OCI-M2 (cell line): ENCODE results near the gene JPT1.

Experiments used
- DNase-seq: peaks from one replicate; lab custom pipeline; 2025; ENCODE audit not compliant: unreplicated experiment; lab: John Stamatoyannopoulos, UW

The JPT1 gene

DNA sequence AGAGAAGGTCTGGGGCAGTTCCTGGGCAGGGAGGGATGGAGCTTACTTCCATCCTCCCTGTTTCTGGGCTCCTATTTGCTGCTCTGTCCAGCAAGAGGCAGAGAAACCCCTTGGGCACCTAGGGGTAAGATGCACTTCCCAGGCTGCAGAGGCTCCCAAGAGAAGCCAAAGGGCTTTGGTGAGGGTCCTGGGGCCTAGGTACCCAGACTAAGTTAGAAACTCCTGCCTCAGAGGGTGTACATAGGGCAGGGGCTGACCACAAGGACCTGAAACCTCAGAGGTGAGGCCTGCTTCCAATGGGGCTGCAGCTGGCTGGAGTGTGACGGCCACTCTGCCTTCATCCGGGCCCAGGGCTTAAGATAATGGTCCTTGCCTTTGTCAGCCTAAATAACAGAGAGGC, 46.1 kb downstream of the JPT1 start:
- no peak for DNase-seq

- DNase-seq = no peak
Observed at GRCh38 chr17:75105126-75106080, 48.9 kb downstream of the JPT1 start.

GRCh38 chr17:75103601-75104554, 50.4 kb downstream of the JPT1 start:
- DNase-seq = no peak

GRCh38 chr17:75102385-75102821, 51.9 kb downstream of the JPT1 start:
- DNase-seq = no peak

DNA sequence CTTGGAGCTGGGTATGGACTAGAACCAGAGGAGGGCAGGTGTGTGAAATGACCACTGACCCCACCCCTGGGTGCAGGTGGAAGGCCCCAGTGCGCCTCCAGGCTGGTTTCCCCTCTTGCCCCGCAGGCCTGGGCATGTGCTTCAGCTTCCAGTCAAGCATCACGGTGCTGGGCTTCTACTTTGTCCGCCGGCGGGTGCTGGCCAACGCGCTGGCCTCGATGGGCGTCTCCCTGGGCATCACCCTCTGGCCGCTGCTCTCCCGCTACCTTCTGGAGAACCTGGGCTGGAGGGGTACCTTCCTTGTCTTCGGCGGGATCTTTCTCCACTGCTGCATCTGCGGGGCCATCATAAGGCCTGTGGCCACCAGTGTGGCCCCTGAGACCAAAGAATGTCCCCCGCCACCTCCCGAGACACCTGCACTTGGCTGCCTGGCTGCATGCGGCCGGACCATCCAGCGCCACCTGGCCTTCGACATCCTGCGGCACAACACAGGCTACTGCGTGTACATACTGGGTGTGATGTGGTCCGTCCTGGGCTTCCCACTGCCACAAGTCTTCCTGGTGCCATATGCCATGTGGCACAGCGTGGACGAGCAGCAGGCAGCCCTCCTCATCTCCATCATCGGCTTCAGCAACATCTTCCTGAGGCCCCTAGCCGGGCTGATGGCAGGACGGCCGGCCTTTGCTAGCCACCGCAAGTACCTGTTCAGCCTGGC, 54.3 kb downstream of the JPT1 start:
- no peak for DNase-seq

DNA sequence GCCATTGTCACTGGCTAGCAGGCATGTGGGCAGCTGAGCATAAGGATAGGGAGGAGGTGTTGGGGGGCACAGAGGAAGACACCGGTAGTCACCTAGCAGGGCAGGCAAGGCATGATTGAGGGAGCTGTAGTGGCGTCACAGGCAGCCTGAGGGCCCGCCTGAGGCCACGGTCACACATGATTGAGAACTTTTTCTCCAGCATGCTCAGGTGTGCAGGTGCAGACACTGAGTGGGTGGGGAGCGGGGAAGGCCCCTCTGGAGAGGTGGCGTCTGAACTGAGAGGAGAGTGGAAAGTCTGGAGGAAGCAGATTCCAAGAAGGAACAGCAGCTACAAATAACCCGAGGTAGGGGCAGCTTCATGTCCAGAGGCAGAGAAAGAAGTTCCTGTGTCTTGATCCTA, 55.5 kb downstream of the JPT1 start:
- DNase-seq = no peak

DNA sequence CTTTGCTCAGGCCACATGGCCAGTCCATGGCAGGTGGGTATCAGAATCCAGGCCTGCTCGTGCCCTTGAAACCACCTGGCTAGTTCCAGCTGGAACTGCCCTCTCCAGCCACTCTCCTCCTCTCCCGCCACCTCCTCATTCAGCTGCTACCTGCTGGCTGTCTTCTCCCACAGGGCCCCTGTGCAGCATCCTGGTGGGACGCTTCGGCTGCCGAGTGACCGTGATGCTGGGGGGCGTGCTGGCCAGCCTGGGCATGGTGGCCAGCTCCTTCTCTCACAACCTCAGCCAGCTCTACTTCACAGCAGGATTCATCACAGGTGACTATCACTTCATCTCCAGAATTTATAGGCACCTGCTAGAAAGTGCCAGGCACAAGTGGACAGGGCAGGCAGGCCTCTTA, 56.4 kb downstream of the JPT1 start:
- DNase-seq = no peak

DNA sequence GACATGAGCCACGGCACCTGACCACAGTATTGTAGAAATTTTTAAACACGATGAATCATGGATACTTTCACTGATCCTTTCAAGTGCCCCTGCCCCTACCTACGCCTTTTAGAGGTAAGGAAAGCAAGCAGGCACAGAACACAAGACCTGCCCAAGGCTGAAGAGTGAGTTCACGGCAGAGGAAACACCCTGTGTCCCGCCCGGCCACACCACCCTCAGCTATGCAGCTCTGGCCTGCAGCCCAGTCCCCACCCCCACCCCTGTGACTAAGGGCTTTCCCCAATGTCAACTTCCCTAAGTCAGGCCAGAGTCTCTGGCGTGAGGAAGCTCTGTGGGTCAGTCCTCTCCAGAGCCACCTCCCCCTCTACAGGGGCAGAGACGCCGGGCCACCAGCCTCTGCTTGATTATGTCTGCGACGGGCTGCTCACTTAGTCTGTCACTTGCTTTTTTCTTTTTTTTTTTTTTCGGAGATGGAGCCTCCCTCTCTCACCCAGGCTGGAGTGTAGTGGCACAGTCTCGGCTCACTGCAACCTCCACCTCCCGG, 58.2 kb downstream of the JPT1 start:
- no peak for DNase-seq

GRCh38 chr17:75094871-75095399, 59.4 kb downstream of the JPT1 start:
- DNase-seq = no peak

- DNase-seq = no peak
Observed at GRCh38 chr17:75093548-75094158, 60.7 kb downstream of the JPT1 start.

GRCh38 chr17:75091855-75092327, 62.4 kb downstream of the JPT1 start:
- DNase-seq = no peak

GRCh38 chr17:75090871-75091854, 63.1 kb downstream of the JPT1 start:
- DNase-seq = no peak

DNA sequence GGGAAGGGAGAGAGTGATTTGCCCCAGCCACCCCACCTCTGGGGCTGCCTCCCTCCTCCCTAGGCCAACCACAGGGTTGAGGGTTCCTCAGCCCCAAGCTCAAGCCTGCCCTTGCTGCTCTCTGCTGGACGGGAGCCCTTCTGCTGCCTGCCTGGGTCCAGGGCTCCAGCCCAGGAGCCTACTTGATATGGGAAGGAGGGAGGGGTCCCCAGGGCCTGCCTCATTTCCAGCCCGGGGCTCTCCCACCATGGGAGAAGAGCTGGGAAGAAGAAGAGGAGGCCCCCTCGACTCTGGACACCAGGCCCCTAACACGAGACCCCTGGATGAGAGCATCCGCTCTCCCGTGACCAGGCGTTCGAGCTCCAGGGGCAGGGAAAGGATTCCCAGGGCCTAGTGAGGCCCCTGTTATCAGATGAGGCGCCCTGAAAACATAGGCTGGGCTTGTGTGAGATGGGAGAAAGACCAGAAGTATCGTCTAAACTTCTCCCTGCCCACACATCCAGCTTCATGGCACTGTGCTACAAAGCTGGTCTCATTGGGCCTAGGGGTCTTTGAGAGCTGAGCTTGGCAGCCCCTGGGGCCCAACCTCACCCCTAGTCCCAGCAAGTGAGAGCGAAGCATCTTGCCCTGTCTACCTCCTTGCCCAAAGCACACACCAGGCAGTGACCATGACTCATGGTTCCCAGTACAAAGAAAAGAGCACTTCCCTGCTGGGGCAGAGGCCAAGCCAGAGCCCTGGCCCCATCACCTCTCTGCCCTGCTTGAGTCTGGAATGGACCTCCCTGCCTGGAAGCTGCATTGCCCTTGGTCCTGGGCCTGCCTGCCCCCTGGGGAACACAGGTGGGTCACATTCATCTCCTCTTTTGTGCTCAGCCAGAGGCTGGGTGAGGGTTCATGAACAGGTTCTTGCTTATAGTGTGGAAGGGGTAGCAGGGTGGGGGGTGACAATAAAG, 65.6 kb downstream of the JPT1 start:
- DNase-seq = no peak

DNA sequence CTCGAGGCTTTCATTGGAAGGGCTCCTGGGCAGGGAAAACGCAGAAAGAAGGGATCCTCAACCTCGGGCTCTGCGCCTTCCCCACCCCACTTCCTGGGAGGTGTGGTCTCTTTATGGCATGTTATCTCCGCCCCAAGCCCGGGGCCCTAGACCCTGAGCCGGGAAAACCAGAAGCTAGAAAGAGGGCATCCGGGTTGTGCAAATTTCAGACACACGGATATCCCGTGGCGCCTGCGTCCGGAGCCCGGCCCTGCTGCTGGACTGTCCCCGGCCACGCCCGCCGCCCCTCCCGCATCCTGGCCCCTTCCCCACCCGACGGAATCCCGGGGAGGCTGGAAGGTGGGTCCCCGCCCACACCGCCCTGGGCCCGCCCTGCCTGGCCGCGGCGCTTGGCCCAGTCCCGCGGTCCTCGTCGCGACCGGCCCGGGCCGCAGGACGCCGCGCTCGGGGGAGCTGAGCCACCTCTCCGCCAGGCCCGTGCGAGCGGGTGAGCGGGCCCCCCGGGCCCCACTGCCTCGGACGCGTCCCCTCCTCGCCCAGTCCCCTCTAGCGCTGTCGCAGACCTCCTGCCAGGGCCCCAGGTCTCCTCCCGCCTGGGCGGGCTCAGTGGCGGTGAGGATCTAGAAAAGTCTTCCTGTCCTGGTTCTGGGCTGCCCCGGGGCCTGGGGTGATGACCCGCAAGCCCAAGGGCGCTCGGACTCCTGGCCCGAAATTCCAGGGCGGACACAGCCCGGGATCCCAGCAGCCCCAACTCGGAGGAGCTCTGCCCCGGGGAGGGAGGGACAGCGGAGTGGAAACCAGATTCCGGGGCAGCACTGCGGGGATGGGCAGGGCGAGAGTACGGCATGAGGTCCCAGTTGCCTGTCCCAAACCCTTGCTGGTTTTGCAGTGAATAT, 66.5 kb downstream of the JPT1 start, which contains the start of gene SLC16A5:
Gene SLC16A5 (plus strand): TSS at position 397 of the 896 bp plus-strand sequence. CDS start 5,683 bp downstream, outside the sequence.
- no peak for DNase-seq

GRCh38 chr17:75087182-75087557, 67.1 kb downstream of the JPT1 start:
- no peak for DNase-seq

DNA sequence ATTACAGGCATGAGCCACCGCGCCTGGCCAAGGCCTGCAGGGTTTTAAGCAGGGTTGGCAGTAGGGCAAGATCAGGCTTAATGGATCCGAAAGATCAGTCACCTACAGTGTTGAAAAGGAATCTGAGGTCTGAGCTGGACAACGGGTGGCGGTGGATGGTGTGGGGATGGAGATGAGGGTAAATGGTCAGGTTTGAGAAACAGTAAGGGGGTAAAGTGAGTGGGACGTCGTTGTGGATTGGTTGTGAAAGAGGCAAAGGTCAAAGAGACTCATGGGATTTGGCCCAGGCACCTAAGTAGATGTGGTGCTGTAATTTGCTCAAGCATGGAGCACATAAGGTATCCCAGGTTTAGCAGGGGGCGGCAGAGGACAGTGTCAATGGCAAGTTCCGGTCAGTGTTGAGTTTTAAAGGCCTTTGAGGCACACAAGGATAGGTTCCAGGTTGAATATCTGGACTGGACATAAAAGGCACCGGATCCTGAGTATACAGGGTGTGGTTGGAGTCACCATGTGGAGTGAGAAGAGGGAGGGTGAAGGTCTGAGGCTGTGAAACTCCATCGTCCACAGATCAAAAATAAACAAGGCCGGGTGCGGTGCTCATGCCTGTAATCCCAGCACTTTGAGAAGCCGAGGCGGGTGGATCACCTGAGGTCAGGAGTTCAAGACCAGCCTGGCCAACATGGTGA, 67.7 kb downstream of the JPT1 start:
- no peak for DNase-seq
